ENCODE measurements around the gene CDC20.

CDC20 gene

GRCh38 chr1:43315963-43316737 lies 42.6 kb upstream of the CDC20 start:
- no peak for DNase-seq (ENCODE audit: low read depth, low spot score)
- Histone ChIP-seq H3K36me3 (ENCODE audit: insufficient read depth, low read length) (no peaks in the 10 kb centered on the region), H3K27ac (no peak overlapping the region), H3K9me3 (ENCODE audit: low read depth, low read length) (no peaks in the 10 kb centered on the region), H3K4me3 (no peak overlapping the region), H3K9ac (ENCODE audit: insufficient read length) (no peak overlapping the region)
- TF ChIP-seq FOXP2 (optimal IDR thresholded peaks at IDR 0.05; ENCODE audit: control extremely low read depth, extremely low read length, insufficient read depth) (no peak), EZH2 (IDR thresholded peaks at IDR 0.05) (no peak), POLR2AphosphoS5 (IDR thresholded peaks at IDR 0.05; ENCODE audit: borderline replicate concordance, low read depth, low read length) (no peak)

GRCh38 chr1:43316738-43317520 lies 41.9 kb upstream of the CDC20 start:
- DNase-seq (ENCODE audit: low read depth, low spot score): no peak
- TF ChIP-seq EZH2 (IDR thresholded peaks at IDR 0.05) (no peak), FOXP2 (optimal IDR thresholded peaks at IDR 0.05; ENCODE audit: control extremely low read depth, extremely low read length, insufficient read depth) (no peak), POLR2AphosphoS5 (IDR thresholded peaks at IDR 0.05; ENCODE audit: borderline replicate concordance, low read depth, low read length) (no peak)
- H3K9me3 ChIP-seq (ENCODE audit: low read depth, low read length): no peaks in the 10 kb centered on the region

GRCh38 chr1:43317817-43318471 lies 40.8 kb upstream of the CDC20 start:
- Histone ChIP-seq H3K36me3 (ENCODE audit: insufficient read depth, low read length) (no peaks in the 10 kb centered on the region), H3K9ac (ENCODE audit: insufficient read length) (no peak overlapping the region), H3K4me3 (no peak overlapping the region), H3K9me3 (ENCODE audit: low read depth, low read length) (no peaks in the 10 kb centered on the region), H3K27ac (no peak overlapping the region)
- no peak for DNase-seq (ENCODE audit: low read depth, low spot score)
- TF ChIP-seq EZH2 (IDR thresholded peaks at IDR 0.05) (no peak), FOXP2 (optimal IDR thresholded peaks at IDR 0.05; ENCODE audit: control extremely low read depth, extremely low read length, insufficient read depth) (no peak), POLR2AphosphoS5 (IDR thresholded peaks at IDR 0.05; ENCODE audit: borderline replicate concordance, low read depth, low read length) (no peak)

More at GRCh38 chr1:43316738-43317520, 41.9 kb upstream of the CDC20 start:
- Histone ChIP-seq H3K36me3 (ENCODE audit: insufficient read depth, low read length) (no peaks in the 10 kb centered on the region), H3K9ac (ENCODE audit: insufficient read length) (no peak overlapping the region), H3K4me3 (no peak overlapping the region), H3K27ac (no peak overlapping the region)

DNA sequence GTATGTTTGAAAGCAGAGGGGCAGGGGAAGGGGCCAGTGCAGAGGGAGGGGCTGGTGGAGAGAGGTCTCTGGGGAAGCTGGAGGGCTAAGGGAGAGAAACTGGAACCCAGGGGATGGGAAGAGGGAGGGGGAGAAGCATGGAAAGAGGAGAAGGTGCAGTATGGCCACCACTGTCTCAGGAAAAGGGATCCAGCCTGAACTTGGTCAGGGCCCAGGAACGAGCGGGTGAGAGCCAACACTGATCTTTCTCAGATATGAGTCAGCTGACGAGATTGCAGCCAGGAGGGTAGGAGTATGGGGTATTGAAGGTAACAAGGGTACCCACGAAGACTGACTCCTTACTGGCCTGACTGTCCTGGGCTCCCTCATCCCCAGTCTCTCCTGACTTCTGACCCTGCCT lies 40.0 kb upstream of the CDC20 start:
- Histone ChIP-seq H3K9me3 (ENCODE audit: low read depth, low read length) (no peaks in the 10 kb centered on the region), H3K27ac (no peak overlapping the region), H3K4me3 (no peak overlapping the region), H3K9ac (ENCODE audit: insufficient read length) (no peak overlapping the region), H3K36me3 (ENCODE audit: insufficient read depth, low read length) (no peaks in the 10 kb centered on the region)
- DNase-seq (ENCODE audit: low read depth, low spot score): no peak
- TF ChIP-seq POLR2AphosphoS5 (IDR thresholded peaks at IDR 0.05; ENCODE audit: borderline replicate concordance, low read depth, low read length): no peak
- TF ChIP-seq FOXP2 (optimal IDR thresholded peaks at IDR 0.05; ENCODE audit: control extremely low read depth, extremely low read length, insufficient read depth): no peak
- TF ChIP-seq EZH2 (IDR thresholded peaks at IDR 0.05): no peak

DNA sequence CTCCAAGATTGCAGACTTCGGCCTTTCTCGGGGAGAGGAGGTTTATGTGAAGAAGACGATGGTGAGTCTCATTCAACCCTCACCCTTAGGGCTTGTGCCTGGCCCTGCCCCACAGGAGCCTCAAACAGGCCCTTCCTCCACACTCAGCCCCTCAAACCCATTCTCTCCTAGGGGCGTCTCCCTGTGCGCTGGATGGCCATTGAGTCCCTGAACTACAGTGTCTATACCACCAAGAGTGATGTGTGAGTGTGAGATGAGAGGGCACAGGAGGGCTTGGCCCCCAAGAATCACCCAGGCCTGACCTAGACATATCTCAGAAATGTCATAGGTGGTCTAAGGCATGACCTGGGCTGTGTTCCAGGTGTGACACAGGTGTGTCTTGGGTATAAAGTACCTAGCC lies 39.5 kb upstream of the CDC20 start:
- no peak overlapping the region for H3K27ac ChIP-seq
- no peaks in the 10 kb centered on the region for H3K9me3 ChIP-seq (ENCODE audit: low read depth, low read length)
- no peaks in the 10 kb centered on the region for H3K36me3 ChIP-seq (ENCODE audit: insufficient read depth, low read length)
- H3K9ac ChIP-seq (ENCODE audit: insufficient read length): no peak overlapping the region
- no peak overlapping the region for H3K4me3 ChIP-seq
- DNase-seq (ENCODE audit: low read depth, low spot score): no peak
- TF ChIP-seq POLR2AphosphoS5 (IDR thresholded peaks at IDR 0.05; ENCODE audit: borderline replicate concordance, low read depth, low read length): no peak
- no peak for TF ChIP-seq EZH2 (IDR thresholded peaks at IDR 0.05)

DNA sequence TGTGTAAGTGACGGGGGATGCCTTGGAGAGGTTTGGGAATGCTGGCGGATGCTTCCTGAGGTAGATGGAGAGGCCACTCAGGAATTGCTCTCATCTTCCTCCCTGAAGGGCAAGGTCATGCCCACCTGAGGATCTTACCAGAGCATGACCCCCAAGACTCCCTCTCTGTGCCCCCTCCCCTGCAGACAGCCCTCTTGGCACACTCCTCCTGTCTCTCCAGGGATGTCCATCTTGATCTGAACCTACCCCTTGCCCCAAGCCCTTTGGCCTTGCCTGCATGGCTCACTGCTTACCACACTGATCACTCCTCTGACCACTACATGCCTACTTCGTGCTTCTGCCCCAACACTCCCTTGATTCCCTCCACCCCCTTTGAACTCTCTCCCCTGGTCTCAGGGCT lies 39.0 kb upstream of the CDC20 start:
- Histone ChIP-seq H3K9ac (ENCODE audit: insufficient read length) (no peak overlapping the region), H3K36me3 (ENCODE audit: insufficient read depth, low read length) (no peaks in the 10 kb centered on the region), H3K27ac (no peak overlapping the region), H3K9me3 (ENCODE audit: low read depth, low read length) (no peaks in the 10 kb centered on the region), H3K4me3 (no peak overlapping the region)
- TF ChIP-seq FOXP2 (optimal IDR thresholded peaks at IDR 0.05; ENCODE audit: control extremely low read depth, extremely low read length, insufficient read depth) (no peak), EZH2 (IDR thresholded peaks at IDR 0.05) (no peak), POLR2AphosphoS5 (IDR thresholded peaks at IDR 0.05; ENCODE audit: borderline replicate concordance, low read depth, low read length) (no peak)
- DNase-seq (ENCODE audit: low read depth, low spot score): no peak

GRCh38 chr1:43321331-43321891 lies 37.4 kb upstream of the CDC20 start:
- no peak for DNase-seq (ENCODE audit: low read depth, low spot score)
- TF ChIP-seq POLR2AphosphoS5 (IDR thresholded peaks at IDR 0.05; ENCODE audit: borderline replicate concordance, low read depth, low read length) (no peak), FOXP2 (optimal IDR thresholded peaks at IDR 0.05; ENCODE audit: control extremely low read depth, extremely low read length, insufficient read depth) (no peak), EZH2 (IDR thresholded peaks at IDR 0.05) (no peak)
- Histone ChIP-seq H3K9ac (ENCODE audit: insufficient read length) (no peak overlapping the region), H3K4me3 (no peak overlapping the region), H3K27ac (no peak overlapping the region), H3K9me3 (ENCODE audit: low read depth, low read length) (no peaks in the 10 kb centered on the region), H3K36me3 (ENCODE audit: insufficient read depth, low read length) (no peaks in the 10 kb centered on the region)

GRCh38 chr1:43322506-43322905 lies 36.3 kb upstream of the CDC20 start:
- Histone ChIP-seq H3K9me3 (ENCODE audit: low read depth, low read length) (no peaks in the 10 kb centered on the region), H3K9ac (ENCODE audit: insufficient read length) (no peak overlapping the region), H3K36me3 (ENCODE audit: insufficient read depth, low read length) (no peaks in the 10 kb centered on the region), H3K4me3 (no peak overlapping the region), H3K27ac (no peak overlapping the region)
- no peak for DNase-seq (ENCODE audit: low read depth, low spot score)
- TF ChIP-seq POLR2AphosphoS5 (IDR thresholded peaks at IDR 0.05; ENCODE audit: borderline replicate concordance, low read depth, low read length) (no peak), FOXP2 (optimal IDR thresholded peaks at IDR 0.05; ENCODE audit: control extremely low read depth, extremely low read length, insufficient read depth) (no peak), EZH2 (IDR thresholded peaks at IDR 0.05) (no peak)
